GM12875 (cell line): ENCODE results near the gene PHLDA2.

ENCODE experiments used
- H3K4me3 ChIP-seq: one replicate; pipeline ENCODE4 v1.5.1; 2011; ENCODE audit warnings: low read depth, low read length, control low read depth
- TF ChIP-seq, protein P1 (sequence below): IDR thresholded peaks from 2 replicates; pipeline ENCODE4 v1.5.1; 2011; ENCODE audit warnings: low read depth, mild to moderate bottlenecking, control low read depth, inconsistent platforms, low read length, moderate library complexity, borderline replicate concordance; ENCODE audit not compliant: insufficient read depth

The PHLDA2 gene

DNA sequence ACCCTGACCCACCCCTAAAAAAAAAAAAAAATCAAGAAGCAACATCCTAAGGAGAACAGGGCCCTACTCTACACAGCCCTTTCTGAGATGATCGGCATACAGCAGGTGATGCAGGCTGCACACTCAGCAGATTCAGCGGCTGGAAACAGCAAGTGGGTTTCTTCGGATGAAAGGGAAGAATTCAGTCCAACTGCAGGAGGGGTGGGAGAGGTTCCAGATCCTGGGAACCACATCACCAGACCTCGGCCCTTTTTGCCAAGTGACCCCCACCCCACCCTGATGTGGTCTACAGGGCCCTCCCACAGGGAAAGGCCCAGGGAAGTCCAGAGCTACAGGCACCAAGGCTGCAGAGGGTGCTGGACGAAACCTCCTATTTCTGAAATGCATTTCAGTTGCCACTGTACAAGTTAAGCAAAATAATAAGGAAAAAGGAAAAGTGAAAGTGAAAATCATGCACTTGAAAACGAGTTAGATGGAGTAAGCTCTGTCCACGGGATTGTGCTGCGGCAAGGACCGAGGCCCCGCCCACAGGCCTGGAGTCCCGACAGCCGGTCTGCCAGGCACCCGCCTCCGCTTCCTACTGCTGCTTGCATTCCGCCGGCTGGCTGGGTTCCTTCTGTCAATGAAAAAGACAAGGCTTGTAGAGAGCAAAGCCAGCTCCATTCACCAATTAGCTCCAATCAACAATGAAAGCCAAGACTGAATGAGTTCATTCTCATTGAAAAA lies 16.0 kb upstream of the PHLDA2 start:
- TF ChIP-seq, protein P1, sequence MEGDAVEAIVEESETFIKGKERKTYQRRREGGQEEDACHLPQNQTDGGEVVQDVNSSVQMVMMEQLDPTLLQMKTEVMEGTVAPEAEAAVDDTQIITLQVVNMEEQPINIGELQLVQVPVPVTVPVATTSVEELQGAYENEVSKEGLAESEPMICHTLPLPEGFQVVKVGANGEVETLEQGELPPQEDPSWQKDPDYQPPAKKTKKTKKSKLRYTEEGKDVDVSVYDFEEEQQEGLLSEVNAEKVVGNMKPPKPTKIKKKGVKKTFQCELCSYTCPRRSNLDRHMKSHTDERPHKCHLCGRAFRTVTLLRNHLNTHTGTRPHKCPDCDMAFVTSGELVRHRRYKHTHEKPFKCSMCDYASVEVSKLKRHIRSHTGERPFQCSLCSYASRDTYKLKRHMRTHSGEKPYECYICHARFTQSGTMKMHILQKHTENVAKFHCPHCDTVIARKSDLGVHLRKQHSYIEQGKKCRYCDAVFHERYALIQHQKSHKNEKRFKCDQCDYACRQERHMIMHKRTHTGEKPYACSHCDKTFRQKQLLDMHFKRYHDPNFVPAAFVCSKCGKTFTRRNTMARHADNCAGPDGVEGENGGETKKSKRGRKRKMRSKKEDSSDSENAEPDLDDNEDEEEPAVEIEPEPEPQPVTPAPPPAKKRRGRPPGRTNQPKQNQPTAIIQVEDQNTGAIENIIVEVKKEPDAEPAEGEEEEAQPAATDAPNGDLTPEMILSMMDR, result no peak
- H3K4me3 ChIP-seq, result no peak overlapping the region

DNA sequence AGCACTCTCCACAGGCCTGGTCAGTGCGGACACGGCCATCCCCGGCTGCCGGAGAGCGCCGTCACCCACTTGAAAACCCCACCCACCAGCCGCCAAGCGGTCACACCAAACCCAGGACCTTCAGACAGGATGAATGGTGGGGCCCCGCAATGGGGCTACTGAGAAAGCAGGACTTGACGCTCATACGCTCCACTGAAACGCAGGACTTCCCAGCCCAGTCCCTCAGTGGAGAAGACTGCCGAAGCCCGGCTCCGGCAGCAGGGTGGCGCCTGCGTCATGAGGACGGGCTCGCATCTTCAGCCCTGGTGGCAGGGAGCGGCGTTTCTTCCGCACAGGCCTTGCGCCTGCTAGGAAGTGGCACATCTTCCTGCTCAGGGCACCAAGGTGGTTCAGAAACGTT lies 15.3 kb upstream of the PHLDA2 start:
- H3K4me3 ChIP-seq, result no peak overlapping the region
- TF ChIP-seq, protein P1, result no peak

GRCh38 chr11:2943711-2944118 lies 14.5 kb upstream of the PHLDA2 start:
- TF ChIP-seq, protein P1, result no peak
- H3K4me3 ChIP-seq, result no peak overlapping the region

GRCh38 chr11:2942872-2943710 lies 13.9 kb upstream of the PHLDA2 start:
- TF ChIP-seq, protein P1, result no peak

GRCh38 chr11:2942447-2942846 lies 13.2 kb upstream of the PHLDA2 start:
- TF ChIP-seq, protein P1, result no peak
- no peak overlapping the region for H3K4me3 ChIP-seq

More at GRCh38 chr11:2942872-2943710, 13.9 kb upstream of the PHLDA2 start:
- no peak overlapping the region for H3K4me3 ChIP-seq

- no peak overlapping the region for H3K4me3 ChIP-seq
- TF ChIP-seq, protein P1, result no peak
Measured at GRCh38 chr11:2940921-2941821, 12.0 kb upstream of the PHLDA2 start.
